A549 (cell line): ENCODE data around the gene EFNB2.

Experiments
- CTCF ChIP-seq: fragments of >200 bp; sonication (Bioruptor Twin); formaldehyde crosslinking; IDR thresholded peaks from 3 replicates; pipeline ENCODE4 v1.5.1; 2016
- E2F6 ChIP-seq: IDR thresholded peaks from 2 replicates; pipeline ENCODE4 v1.6.1; 2012; ENCODE audit warnings: low read depth, borderline replicate concordance
- ELK1 ChIP-seq: fragments of 150-350 bp; IDR thresholded peaks from 2 replicates; pipeline ENCODE4 v1.6.1; 2014; ENCODE audit warnings: low read depth, mild to moderate bottlenecking, low read length
- EP300 ChIP-seq, 2 experiments: fragments of >200 bp; sonication (Bioruptor Twin); formaldehyde crosslinking; IDR thresholded peaks; 2 replicates in 1 of 2; 3 replicates in 1 of 2; pipeline ENCODE4 v1.6.1; 2016 to 2017
- HMGXB4 ChIP-seq: fragments of 250-450 bp; sonication (Bioruptor Pico); IDR thresholded peaks from 2 replicates; pipeline ENCODE4 v1.5.0; 2021; ENCODE audit warnings: mild to moderate bottlenecking, moderate library complexity, borderline replicate concordance
- MAX ChIP-seq: IDR thresholded peaks from 2 replicates; pipeline ENCODE4 v1.6.1; 2012
- MYC ChIP-seq: IDR thresholded peaks from 2 replicates; pipeline ENCODE4 v1.6.1; 2012; ENCODE audit warnings: mild to moderate bottlenecking, inconsistent platforms, low read length, improper control_type of control experiment, borderline replicate concordance
- POLR2A ChIP-seq: IDR thresholded peaks from 2 replicates; pipeline ENCODE4 v1.6.1; 2012; ENCODE audit warnings: mild to moderate bottlenecking, low read length
- REST ChIP-seq: fragments of 200-600 bp; sonication (generic); IDR thresholded peaks from 2 replicates; pipeline ENCODE4 v1.6.1; 2016; ENCODE audit warnings: antibody characterized with exemption, mild to moderate bottlenecking, moderate library complexity
- RNF2 ChIP-seq: fragments of 200-600 bp; sonication (generic); IDR thresholded peaks from 2 replicates; pipeline ENCODE4 v1.6.1; 2016; ENCODE audit warnings: low read depth, mild to moderate bottlenecking, antibody characterized with exemption, moderate library complexity, borderline replicate concordance
- ZSCAN20 ChIP-seq: fragments of 250-450 bp; sonication (Bioruptor Pico); IDR thresholded peaks from 2 replicates; pipeline ENCODE4 v1.8.0; 2022; ENCODE audit warnings: mild to moderate bottlenecking, moderate library complexity

- TF ChIP-seq CTCF, result no peak
- TF ChIP-seq ELK1, result no peak
- TF ChIP-seq MAX, result no peak
- no peak for TF ChIP-seq POLR2A
- TF ChIP-seq HMGXB4 (CRISPR knock-in tag), result no peak
- TF ChIP-seq REST, result no peak
- no peak for TF ChIP-seq E2F6
- TF ChIP-seq ZSCAN20, result no peak
- TF ChIP-seq RNF2, result no peak
- no peak for TF ChIP-seq EP300 (IDR thresholded peaks at IDR 0.05)
- no peak for TF ChIP-seq MYC
Observed at GRCh38 chr13:106533943-106534638, 1.4 kb downstream of the EFNB2 start.
